ENCODE data around the gene PCGF5.

- TF ChIP-seq CTCF (IDR thresholded peaks at IDR 0.05): no peak
- TF ChIP-seq POLR2A (IDR thresholded peaks at IDR 0.05): no peak
Observed at GRCh38 chr10:91238191-91238590, 17.7 kb downstream of the PCGF5 start.
